Stimulated activated CD4-positive, alpha-beta T cell treated with anti-CD3 and anti-CD28 coated beads, Interleukin-1b, Interleukin-23, amount 100 ng/mL, for 4 hours (primary cell): Measurements from ENCODE around the gene COIL.

Experiments used
- DNase-seq, 2 donors: peaks; one replicate each; pipeline ENCODE4 v3.0.0-alpha.2; 2020; ENCODE audit warnings: low read depth in 2 of 2

COIL gene

DNA sequence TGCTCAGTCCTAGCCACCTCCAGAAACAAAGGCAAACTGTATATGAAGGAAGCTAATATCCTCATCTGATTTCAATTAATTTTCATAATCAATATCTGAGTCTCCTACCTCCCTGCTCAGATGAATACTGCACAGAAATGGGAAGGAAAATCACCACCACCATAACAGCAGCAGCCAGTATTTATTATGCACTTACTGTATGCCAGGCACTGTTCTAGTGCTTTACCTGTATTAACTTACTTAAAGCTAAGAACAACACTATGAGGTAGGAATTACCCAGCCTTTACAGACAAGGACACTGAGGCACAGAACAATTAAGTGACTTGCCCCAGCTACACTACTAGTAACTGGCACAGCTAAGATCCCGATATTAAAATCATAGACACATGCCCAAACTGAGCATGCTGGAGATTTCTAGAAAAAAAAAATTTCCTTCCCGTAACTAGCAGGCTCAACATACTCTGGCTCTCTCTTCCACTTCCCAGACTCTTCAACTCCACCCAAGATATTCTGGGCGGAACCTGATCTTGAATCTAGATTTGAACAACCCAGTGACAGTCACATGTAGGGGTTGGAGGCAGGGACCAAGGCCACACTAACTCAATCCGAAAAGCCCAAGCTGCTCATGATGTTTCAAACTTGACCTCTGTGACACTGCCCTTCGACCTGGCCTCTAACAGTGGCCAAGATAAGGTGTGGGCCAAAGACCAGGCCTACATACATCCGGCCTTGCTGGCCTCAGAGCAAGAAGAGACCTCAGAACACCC is 50.9 kb downstream of the COIL start:
- no peak for DNase-seq

DNA sequence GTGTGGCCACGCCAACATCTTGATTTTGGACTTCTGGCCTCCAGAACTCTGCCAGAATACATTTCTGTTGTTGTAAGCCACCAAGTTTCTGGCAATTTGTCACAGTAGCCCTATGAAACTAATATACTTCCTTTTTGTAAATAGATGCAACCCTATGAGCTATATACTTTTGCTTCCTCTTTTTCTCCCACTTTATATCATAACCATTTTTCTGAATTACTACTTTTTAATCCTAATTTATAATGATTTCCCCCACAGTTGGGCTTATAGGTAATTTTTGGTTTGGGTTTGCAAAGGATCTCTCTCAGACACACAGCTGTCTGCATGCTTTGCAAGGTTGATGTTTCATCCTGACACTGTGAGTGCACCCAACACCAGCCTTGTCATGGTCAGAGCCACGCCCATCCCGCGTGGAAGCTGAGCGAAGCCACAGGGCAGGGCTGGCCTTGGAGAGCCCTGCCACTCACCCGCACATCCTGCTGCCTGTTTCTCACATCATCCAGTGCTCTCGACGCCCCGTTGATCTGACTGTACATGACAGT is 52.8 kb downstream of the COIL start:
- DNase-seq, result no peak

- DNase-seq, result no peak
Measured at GRCh38 chr17:56903560-56903959, 57.3 kb downstream of the COIL start.

GRCh38 chr17:56902348-56902747 is 58.5 kb downstream of the COIL start:
- no peak for DNase-seq

DNA sequence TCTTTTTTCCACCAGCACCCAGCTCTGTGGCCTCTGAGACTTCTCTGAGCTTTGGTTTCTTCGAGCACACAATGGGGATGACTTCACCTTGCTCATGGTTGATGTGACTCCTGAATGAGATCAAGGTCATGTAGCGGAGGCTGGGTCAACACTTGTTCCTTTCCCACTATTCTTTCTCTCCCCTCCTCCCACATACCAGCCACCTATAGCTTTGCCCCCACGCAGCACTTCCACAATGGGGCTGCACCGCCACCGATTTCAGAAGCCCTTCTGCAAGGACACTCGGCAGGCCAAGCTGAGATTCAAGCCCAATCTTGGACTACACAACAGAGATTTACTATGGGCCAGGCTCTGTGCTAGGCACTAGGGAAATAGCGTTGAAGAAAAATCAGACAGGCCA is 61.4 kb downstream of the COIL start:
- DNase-seq, result no peak

- no peak for DNase-seq
Measured at GRCh38 chr17:56898874-56899273, 62.0 kb downstream of the COIL start.

GRCh38 chr17:56897646-56898424 is 63.0 kb downstream of the COIL start:
- DNase-seq, result no peak

GRCh38 chr17:56896968-56897359 is 63.9 kb downstream of the COIL start:
- DNase-seq, result no peak

DNA sequence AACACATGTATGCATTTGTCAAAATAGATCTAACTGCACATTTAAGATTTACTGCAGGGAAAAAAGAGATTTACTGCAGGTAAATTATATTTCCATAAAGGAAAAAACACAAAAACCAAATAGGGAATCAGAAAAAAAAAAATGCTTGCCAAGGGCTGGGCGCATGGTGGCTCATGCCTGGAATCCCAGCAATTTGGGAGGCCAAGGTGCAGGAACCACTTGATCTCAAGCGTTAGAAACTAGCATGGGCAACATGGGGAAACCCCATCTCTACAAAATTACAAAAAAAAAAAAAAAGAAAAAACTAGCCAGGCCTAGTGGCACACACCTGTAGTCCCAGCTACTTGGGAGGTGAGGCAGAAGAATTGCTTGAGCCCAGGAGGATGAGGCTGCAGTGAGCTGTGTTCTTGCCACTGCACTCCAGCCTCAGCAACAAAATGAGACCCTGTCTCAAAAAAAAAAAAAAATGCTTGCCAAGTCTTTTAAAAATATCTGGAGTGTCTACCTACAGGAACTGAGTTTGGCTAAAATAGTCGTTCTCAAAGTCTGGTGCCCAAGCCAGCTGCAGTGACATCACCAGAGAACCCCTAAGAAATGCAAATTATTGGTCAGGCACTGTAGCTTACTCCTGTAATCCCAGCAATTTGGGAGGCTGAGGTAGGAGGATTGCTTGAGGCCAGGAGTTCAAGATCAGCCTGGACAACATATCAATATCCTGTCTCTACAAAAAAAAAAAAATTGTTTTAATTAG is 64.5 kb downstream of the COIL start:
- DNase-seq, result no peak

- no peak for DNase-seq
Measured at GRCh38 chr17:56894859-56895455, 65.9 kb downstream of the COIL start.

DNA sequence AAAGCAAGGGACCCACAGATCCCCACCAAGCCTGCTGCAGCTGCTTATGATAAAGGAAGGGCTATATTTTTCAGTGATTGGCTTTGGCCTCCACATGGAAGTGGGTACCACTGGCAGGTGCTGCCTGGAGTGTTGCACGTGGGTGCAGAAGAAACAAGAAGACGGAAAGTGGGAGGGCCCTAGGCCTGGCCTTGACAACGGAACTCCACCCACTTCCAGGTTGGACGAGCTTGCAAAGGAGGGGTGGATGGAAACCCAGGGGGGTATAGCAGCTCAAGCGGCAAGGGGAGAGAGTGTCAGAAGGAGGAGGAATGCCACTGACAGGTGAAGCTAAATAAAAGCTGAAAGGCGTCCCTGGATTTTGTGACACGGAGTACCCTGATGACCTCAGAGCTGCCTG is 67.3 kb downstream of the COIL start:
- DNase-seq, result no peak

DNA sequence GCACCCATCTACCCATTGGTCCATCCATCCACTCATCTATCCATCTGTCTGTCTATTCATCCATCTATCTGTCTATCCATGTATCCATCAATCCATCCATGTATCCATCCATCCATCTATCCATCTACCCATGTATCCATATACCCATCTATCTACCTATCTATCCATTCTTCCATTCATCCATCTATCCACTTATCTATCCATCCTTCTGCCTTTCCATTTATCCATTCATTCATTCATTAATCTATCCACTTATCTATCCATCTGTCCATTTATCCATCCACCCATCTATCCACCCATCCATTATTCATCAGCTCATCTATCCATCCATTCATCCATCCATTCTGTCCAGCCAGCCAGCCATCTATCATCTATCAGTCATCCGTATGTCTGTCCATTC is 68.5 kb downstream of the COIL start:
- DNase-seq, result no peak

DNA sequence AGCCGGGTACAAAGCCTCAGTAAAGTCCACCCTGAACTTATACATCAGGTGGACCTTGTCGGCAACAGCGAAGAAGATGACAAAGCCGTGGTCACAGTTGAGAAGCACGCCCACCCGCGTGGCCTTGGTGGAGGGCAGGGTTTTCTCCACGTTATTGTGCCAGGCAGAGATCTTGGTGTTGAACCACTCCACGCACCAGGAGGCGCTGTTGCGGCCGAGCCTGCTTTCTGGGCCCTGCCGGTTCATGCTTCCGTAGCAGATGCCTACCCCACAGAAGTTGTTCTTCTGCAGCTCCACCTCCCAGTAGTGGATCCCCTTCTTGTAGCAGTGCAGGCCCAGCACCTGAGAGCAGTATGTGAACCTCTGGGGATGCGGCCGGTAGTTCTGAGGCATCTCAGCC is 69.1 kb downstream of the COIL start:
- DNase-seq, result peak; percentile 39 to 57

DNA sequence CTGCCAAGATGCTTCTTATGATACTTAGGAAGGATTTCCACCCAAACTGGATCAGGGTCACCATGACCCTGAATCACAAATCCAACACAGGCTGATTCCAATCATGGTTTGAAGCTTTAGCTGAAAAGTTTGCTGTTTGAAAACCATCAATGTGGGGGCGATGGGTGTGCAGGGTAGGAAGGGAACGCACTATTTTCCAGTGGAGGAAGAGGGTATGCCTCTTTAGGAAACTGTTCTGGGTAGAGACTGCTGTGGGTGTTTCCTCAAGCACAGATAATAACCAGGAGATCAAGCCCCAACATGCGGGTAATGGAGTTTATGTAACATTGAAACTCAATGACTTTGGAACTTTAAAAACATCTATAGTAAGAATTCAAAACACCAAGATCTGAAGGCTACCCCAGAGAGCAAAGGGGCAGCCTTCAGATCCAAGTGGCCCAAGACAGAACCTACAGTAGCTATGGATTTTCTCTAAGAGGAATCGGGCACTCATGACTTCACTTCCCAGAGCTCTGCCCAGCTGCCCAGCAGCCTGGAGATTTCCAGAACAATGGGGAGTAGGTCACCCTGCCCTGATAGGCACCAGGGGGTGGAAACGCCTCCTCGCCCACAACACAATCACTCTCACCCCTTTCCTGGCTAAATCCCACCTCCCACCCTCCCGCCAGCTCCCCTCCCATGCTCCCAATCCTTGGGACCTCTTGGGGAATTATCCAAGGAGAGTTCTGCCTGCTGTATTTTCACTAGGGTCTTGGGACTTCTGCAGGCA is 69.8 kb downstream of the COIL start:
- no peak for DNase-seq

GRCh38 chr17:56890390-56890789 is 70.5 kb downstream of the COIL start:
- DNase-seq, result no peak
